Thoracic aorta endothelial cell (primary cell): ENCODE measurements around the gene PIK3R3. TPM values are rescaled to one million over a fixed set of nuclear protein-coding genes. Genes with fewer than 3 reads are reported as not detected.

Source experiments
- small RNA-seq: library from RNA; depleted of rRNA; stranded (forward); fragments of <200 nt; gene quantifications from one replicate; pipeline ENCODE3, GENCODE V24; 2012
- total RNA-seq: library from RNA; depleted of rRNA; stranded (reverse); fragments of >200 nt; gene quantifications from 2 replicates; pipeline ENCODE4 v1.2.3, GENCODE V29; 2012

Gene PIK3R3
- total RNA-seq: 13.2 and 13.7 TPM in 2 replicates

GRCh38 chr1:46132529-46133180, at the start of gene PIK3R3:
PIK3R3 (minus strand) TSS chr1:46132629; CDS start chr1:46131952, 677 bp downstream.

GRCh38 chr1:46176211-46176865, 43.9 kb upstream of the PIK3R3 start, which contains the start of gene P3R3URF:
P3R3URF (minus strand) TSS chr1:46176488; CDS start chr1:46176471, 17 bp downstream.

GRCh38 chr1:46174448-46175231, 42.2 kb upstream of the PIK3R3 start, which contains the start of gene TSPAN1:
TSPAN1 (plus strand) TSS chr1:46175087; CDS start chr1:46181108, 6,021 bp downstream.

Small RNAs within 50 kb of the gene (small RNA-seq; reads per million reads assigned to genes)
- not detected for gene AL358075.3
- not detected for gene AL672043.1

Other genes with a start within 250 kb of the PIK3R3 start
- gene TSPAN1, start 42.5 kb upstream of the PIK3R3 start, total RNA-seq: 0.80 and 0.93 TPM in 2 replicates
- gene P3R3URF, start 43.9 kb upstream of the PIK3R3 start, total RNA-seq: not detected in 2 replicates
- gene POMGNT1, start 65.8 kb upstream of the PIK3R3 start, total RNA-seq: 39.5 and 49.2 TPM in 2 replicates
- 1.2 and 4.6 TPM in 2 replicates for gene LURAP1, start 70.7 kb upstream of the PIK3R3 start, total RNA-seq
- gene RAD54L, start 115.1 kb upstream of the PIK3R3 start, total RNA-seq: 7.3 and 11.1 TPM in 2 replicates
- gene LRRC41, start 171.0 kb upstream of the PIK3R3 start, total RNA-seq: 65.7 and 75.7 TPM in 2 replicates
- 352 and 380 TPM in 2 replicates for gene UQCRH, start 171.1 kb upstream of the PIK3R3 start, total RNA-seq
- 20.5 and 26.8 TPM in 2 replicates for gene NSUN4, start 208.2 kb upstream of the PIK3R3 start, total RNA-seq